K562 (cell line): ENCODE results near the gene CASP7. TPM values are rescaled to one million over a fixed set of nuclear protein-coding genes. Genes with fewer than 3 reads are reported as not detected.

Source experiments
- EP400 ChIP-seq: fragments of 450-650 bp; IDR thresholded peaks from 2 replicates; pipeline ENCODE4 v1.6.1; 2017; ENCODE audit warnings: antibody characterized with exemption, mild to moderate bottlenecking, moderate library complexity
- ESRRA ChIP-seq: fragments of 450-650 bp; IDR thresholded peaks from 2 replicates; pipeline ENCODE4 v1.6.1; 2014; ENCODE audit warnings: low read depth, mild to moderate bottlenecking, moderate library complexity, borderline replicate concordance
- FOXK1 ChIP-seq: sonication (generic); formaldehyde crosslinking; IDR thresholded peaks from 2 replicates; pipeline ENCODE4 v1.8.0; 2022; ENCODE audit warnings: missing genetic modification reagents, mild to moderate bottlenecking, borderline replicate concordance
- NCOA4 ChIP-seq: fragments of 450-650 bp; IDR thresholded peaks from 2 replicates; pipeline ENCODE4 v1.6.1; 2018; ENCODE audit warnings: mild to moderate bottlenecking; ENCODE audit not compliant: partially characterized antibody
- NFIC ChIP-seq: fragments of 450-650 bp; IDR thresholded peaks from 2 replicates; pipeline ENCODE4 v1.6.1; 2017; ENCODE audit warnings: mild to moderate bottlenecking, inconsistent platforms
- OTX1 ChIP-seq: fragments of 450-650 bp; formaldehyde crosslinking; IDR thresholded peaks from 2 replicates; pipeline ENCODE4 v1.4.0; 2022; ENCODE audit warnings: mild to moderate bottlenecking
- POLR2AphosphoS2 ChIP-seq: IDR thresholded peaks from 2 replicates; pipeline ENCODE4 v1.6.1; 2012; ENCODE audit warnings: low read length, improper control_type of control experiment
- POLR2B ChIP-seq: fragments of 450-650 bp; IDR thresholded peaks from 2 replicates; pipeline ENCODE4 v1.6.1; 2018; ENCODE audit warnings: low read depth; ENCODE audit not compliant: partially characterized antibody
- PRPF4 ChIP-seq: fragments of 200-400 bp; formaldehyde crosslinking; IDR thresholded peaks from one replicate; pipeline ENCODE4 v1.6.1; 2017; ENCODE audit warnings: low read length, low read depth, mild to moderate bottlenecking; ENCODE audit not compliant: insufficient read depth, poor library complexity, severe bottlenecking
- RBFOX2 ChIP-seq: fragments of 200-400 bp; formaldehyde crosslinking; IDR thresholded peaks from 2 replicates; pipeline ENCODE4 v1.6.1; 2017; ENCODE audit warnings: low read depth, mild to moderate bottlenecking, low read length, moderate library complexity
- TAF1 ChIP-seq: IDR thresholded peaks from 2 replicates; pipeline ENCODE4 v1.6.1; 2011; ENCODE audit warnings: mild to moderate bottlenecking, low read length, moderate library complexity; ENCODE audit not compliant: insufficient read depth, control insufficient read depth, severe bottlenecking; ENCODE audit errors: extremely low read depth
- YBX1 ChIP-seq: fragments of 450-650 bp; IDR thresholded peaks from 2 replicates; pipeline ENCODE4 v1.7.1; 2016; ENCODE audit warnings: mild to moderate bottlenecking
- ZC3H4 ChIP-seq: sonication (generic); formaldehyde crosslinking; IDR thresholded peaks from 2 replicates; pipeline ENCODE4 v1.9.0; 2021; ENCODE audit warnings: missing genetic modification reagents, borderline replicate concordance
- ZNF282 ChIP-seq: sonication (generic); formaldehyde crosslinking; IDR thresholded peaks from 2 replicates; pipeline ENCODE4 v1.8.1; 2023; ENCODE audit warnings: missing genetic modification reagents
- ZSCAN32 ChIP-seq: fragments of 450-650 bp; formaldehyde crosslinking; IDR thresholded peaks from 2 replicates; pipeline ENCODE4 v1.4.0; 2020; ENCODE audit warnings: mild to moderate bottlenecking, moderate library complexity
- polyA plus RNA-seq, 8 experiments: library from polyadenylated mRNA; depleted of rRNA in 4 of 8; stranded (reverse) in 5 of 8; unstranded in 3 of 8; fragments of >200 nt; fragmentation: Nextera tagmentation in 2 of 8; fragmentation: Illumina TruSeq in 1 of 8; extraction: Ambion mirVana in 2 of 8; extraction: Trizol in 1 of 8; gene quantifications; 2 replicates each; pipeline versions ENCODE4 v1.2.1 to v1.2.3, GENCODE V29; 2011 to 2014; ENCODE audit warnings: inconsistent platforms in 1 of 8, missing spikeins in 1 of 8
- total RNA-seq, 7 experiments: library from RNA; depleted of rRNA in 6 of 7; stranded (reverse); fragments of >200 nt in 6 of 7; fragmentation: Illumina TruSeq in 2 of 7; extraction: Trizol in 2 of 7; gene quantifications; 2 replicates each; pipeline versions ENCODE4 v1.2.1 to v1.2.3, GENCODE V29; 2011 to 2021; ENCODE audit warnings: low replicate concordance in 1 of 7
- TF ChIP-seq, protein P1 (sequence below): sonication (generic); formaldehyde crosslinking; IDR thresholded peaks from 2 replicates; pipeline ENCODE4 v1.8.1; 2023; ENCODE audit warnings: mild to moderate bottlenecking, missing genetic modification reagents
- TF ChIP-seq, protein P2 (sequence below): fragments of 250-450 bp; sonication (Bioruptor Pico); IDR thresholded peaks from 2 replicates; pipeline ENCODE4 v1.4.0; 2020; ENCODE audit warnings: mild to moderate bottlenecking
- TF ChIP-seq, protein P3 (sequence below): sonication (generic); formaldehyde crosslinking; IDR thresholded peaks from 2 replicates; pipeline ENCODE4 v1.4.0; 2020; ENCODE audit warnings: mild to moderate bottlenecking, missing genetic modification reagents
- TF ChIP-seq, protein P4 (sequence below), 2 experiments: fragments of 450-650 bp; conservative IDR thresholded peaks; 2 replicates each; pipeline ENCODE4 v1.6.1; 2017; ENCODE audit warnings: mild to moderate bottlenecking in 2 of 2, moderate library complexity in 2 of 2

The CASP7 gene
- total and polyA plus RNA-seq, 9 of the 15 experiments (the other 6 are each of a cell fraction or from before 2014, with no cell fraction given) = 2.2 to 23.3 (median 9.0) TPM

DNA sequence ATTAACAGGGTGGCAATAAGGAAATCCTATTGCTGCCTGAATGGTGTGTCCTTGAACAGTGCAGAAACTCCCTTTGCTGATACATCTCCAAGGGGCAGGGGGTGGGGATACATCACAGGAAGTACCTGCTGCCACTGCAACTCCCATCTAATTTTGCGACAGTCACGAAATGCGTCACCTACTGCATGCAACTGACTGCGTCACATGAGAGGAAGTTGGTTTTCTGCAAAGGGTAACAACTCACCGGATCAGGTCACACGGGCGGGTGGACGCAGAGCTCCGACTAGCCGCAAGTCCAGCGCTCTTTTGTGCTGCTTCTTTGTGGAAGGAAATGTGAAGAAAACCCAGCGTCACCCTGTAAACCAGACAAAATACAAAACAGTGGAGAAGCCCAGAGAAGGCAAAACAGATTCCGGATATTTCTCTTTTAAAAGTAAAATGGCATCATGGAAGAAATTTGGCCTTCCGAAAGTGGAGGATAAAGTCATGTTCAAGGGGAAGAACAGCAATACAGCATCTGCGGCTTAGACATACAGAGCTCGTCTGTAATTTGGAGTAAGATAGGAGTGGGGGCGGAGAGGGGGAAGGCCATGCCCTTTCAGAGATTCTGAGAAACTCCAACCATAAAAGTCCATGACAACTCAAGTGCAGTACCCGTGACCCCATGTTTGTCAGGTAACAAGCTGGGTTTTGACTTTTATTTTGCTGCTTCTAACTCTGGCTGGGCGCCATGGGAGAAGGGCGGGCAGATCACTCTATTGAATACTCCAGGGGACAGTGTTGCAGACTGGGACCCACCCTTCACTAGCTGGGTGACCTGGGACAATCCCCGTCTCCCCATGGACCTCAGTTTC, 39.5 kb downstream of the CASP7 start (continued):
- 0 out of 2 replicates have a peak, but pooled peaks have one; percentile 34 for TF ChIP-seq NFIC
- TF ChIP-seq ZNF282 (CRISPR knock-in tag) = no peak
- peak; percentile 44 for TF ChIP-seq POLR2B
- TF ChIP-seq, protein P1, sequence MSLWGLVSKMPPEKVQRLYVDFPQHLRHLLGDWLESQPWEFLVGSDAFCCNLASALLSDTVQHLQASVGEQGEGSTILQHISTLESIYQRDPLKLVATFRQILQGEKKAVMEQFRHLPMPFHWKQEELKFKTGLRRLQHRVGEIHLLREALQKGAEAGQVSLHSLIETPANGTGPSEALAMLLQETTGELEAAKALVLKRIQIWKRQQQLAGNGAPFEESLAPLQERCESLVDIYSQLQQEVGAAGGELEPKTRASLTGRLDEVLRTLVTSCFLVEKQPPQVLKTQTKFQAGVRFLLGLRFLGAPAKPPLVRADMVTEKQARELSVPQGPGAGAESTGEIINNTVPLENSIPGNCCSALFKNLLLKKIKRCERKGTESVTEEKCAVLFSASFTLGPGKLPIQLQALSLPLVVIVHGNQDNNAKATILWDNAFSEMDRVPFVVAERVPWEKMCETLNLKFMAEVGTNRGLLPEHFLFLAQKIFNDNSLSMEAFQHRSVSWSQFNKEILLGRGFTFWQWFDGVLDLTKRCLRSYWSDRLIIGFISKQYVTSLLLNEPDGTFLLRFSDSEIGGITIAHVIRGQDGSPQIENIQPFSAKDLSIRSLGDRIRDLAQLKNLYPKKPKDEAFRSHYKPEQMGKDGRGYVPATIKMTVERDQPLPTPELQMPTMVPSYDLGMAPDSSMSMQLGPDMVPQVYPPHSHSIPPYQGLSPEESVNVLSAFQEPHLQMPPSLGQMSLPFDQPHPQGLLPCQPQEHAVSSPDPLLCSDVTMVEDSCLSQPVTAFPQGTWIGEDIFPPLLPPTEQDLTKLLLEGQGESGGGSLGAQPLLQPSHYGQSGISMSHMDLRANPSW = no peak
- TF ChIP-seq ZSCAN32 = no peak
- TF ChIP-seq ESRRA = peak; percentile 38; the same call in 1 of the 2 replicates
- TF ChIP-seq POLR2AphosphoS2 = no peak
- TF ChIP-seq, protein P2, sequence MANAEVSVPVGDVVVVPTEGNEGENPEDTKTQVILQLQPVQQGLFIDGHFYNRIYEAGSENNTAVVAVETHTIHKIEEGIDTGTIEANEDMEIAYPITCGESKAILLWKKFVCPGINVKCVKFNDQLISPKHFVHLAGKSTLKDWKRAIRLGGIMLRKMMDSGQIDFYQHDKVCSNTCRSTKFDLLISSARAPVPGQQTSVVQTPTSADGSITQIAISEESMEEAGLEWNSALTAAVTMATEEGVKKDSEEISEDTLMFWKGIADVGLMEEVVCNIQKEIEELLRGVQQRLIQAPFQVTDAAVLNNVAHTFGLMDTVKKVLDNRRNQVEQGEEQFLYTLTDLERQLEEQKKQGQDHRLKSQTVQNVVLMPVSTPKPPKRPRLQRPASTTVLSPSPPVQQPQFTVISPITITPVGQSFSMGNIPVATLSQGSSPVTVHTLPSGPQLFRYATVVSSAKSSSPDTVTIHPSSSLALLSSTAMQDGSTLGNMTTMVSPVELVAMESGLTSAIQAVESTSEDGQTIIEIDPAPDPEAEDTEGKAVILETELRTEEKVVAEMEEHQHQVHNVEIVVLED (CRISPR knock-in tag) = no peak
- no peak for TF ChIP-seq RBFOX2
- TF ChIP-seq, protein P3, sequence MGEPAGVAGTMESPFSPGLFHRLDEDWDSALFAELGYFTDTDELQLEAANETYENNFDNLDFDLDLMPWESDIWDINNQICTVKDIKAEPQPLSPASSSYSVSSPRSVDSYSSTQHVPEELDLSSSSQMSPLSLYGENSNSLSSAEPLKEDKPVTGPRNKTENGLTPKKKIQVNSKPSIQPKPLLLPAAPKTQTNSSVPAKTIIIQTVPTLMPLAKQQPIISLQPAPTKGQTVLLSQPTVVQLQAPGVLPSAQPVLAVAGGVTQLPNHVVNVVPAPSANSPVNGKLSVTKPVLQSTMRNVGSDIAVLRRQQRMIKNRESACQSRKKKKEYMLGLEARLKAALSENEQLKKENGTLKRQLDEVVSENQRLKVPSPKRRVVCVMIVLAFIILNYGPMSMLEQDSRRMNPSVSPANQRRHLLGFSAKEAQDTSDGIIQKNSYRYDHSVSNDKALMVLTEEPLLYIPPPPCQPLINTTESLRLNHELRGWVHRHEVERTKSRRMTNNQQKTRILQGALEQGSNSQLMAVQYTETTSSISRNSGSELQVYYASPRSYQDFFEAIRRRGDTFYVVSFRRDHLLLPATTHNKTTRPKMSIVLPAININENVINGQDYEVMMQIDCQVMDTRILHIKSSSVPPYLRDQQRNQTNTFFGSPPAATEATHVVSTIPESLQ = no peak
- no peak for TF ChIP-seq FOXK1
- no peak for TF ChIP-seq PRPF4
- no peak for TF ChIP-seq OTX1 (CRISPR knock-in tag)
- no peak for TF ChIP-seq NCOA4
- peak; percentile 16; the same call in 1 of the 2 replicates for TF ChIP-seq EP400
- no peak for TF ChIP-seq TAF1
- TF ChIP-seq, protein P4, sequence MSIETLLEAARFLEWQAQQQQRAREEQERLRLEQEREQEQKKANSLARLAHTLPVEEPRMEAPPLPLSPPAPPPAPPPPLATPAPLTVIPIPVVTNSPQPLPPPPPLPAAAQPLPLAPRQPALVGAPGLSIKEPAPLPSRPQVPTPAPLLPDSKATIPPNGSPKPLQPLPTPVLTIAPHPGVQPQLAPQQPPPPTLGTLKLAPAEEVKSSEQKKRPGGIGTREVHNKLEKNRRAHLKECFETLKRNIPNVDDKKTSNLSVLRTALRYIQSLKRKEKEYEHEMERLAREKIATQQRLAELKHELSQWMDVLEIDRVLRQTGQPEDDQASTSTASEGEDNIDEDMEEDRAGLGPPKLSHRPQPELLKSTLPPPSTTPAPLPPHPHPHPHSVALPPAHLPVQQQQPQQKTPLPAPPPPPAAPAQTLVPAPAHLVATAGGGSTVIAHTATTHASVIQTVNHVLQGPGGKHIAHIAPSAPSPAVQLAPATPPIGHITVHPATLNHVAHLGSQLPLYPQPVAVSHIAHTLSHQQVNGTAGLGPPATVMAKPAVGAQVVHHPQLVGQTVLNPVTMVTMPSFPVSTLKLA (conservative IDR thresholded peaks at IDR 0.05) = 0 out of 4 replicates have a peak, but pooled peaks of 1 of the 2 experiments have one; percentile 27
- TF ChIP-seq YBX1 = no peak
- TF ChIP-seq ZC3H4 (CRISPR knock-in tag) = no peak
